ENCODE data around the gene MITF. TPM values are rescaled to one million over a fixed set of nuclear protein-coding genes. Genes with fewer than 3 reads are reported as not detected.

The MITF gene
- total RNA-seq, 4 donors from 2014 or later: 71.1 to 139 (median 109) TPM

DNA sequence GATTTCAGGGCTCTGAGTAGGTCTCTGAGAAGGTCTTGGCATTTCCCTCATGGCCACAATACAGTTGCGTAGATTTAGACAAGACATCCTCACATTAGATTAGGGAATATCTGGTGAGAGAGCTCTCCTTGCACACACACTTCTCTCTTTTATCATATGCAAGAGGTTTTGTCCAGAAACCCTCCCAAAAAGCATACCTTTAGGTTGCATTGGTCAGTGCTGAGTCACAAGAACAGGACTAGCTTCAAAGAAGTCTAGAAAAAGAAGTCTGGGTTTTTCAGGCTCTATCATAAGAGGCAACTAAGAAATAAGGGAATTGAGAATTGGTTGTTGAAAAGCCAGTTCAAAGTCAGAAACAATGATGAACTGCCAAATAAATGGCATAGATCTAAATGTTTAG lies 40.1 kb upstream of the MITF start:
- intact Hi-C loops (cut with DNase I; ENCODE audit: low total_unique reads): no loop called here
- in situ Hi-C loops (cut with MboI; ENCODE audit: low sequenced_read_pairs in 4 of 4): loop anchor here in 2 of 4 donors (10.0 to 25.0 kb wide), 3 partner anchors 96 to 256 kb away; no protein-coding TSS in a partner anchor
- no peak overlapping the region for H3K4me3 ChIP-seq

GRCh38 chr3:69700949-69701348 lies 38.3 kb upstream of the MITF start:
- Histone ChIP-seq H3K4me3 (no peak overlapping the region), H3K36me3 (no peaks in the 10 kb centered on the region), H3K9me3 (peaks cover 0 to 3% (median 0%) of the 10 kb centered on the region in 3 donors), H3K27ac (no peak overlapping the region), H3K4me1 (peaks cover 0 to 1% of the 10 kb centered on the region in 2 donors), H3K27me3 (no peaks in the 10 kb centered on the region)
- in situ Hi-C loops (cut with MboI; ENCODE audit: low sequenced_read_pairs in 4 of 4): no loop called here
- ATAC-seq: no peak
- intact Hi-C loops (cut with DNase I; ENCODE audit: low total_unique reads): no loop called here
- TF ChIP-seq POLR2A (IDR thresholded peaks at IDR 0.05) (no peak), CTCF (IDR thresholded peaks at IDR 0.05 in 4 of 5, conservative IDR thresholded peaks at IDR 0.05 in 1 of 5) (no peak)
- no peak for DNase-seq

More for the DNA sequence above, 40.1 kb upstream of the MITF start:
- no peaks in the 10 kb centered on the region for H3K36me3 ChIP-seq
- TF ChIP-seq POLR2A (IDR thresholded peaks at IDR 0.05) (no peak), CTCF (IDR thresholded peaks at IDR 0.05 in 4 of 5, conservative IDR thresholded peaks at IDR 0.05 in 1 of 5) (no peak)
- H3K27ac ChIP-seq: no peak overlapping the region
- no peaks in the 10 kb centered on the region for H3K27me3 ChIP-seq
- ATAC-seq (no peak), DNase-seq (no peak)
- peaks cover 0 to 8% of the 10 kb centered on the region in 2 donors for H3K4me1 ChIP-seq
- H3K9me3 ChIP-seq: peaks cover 0 to 3% (median 0%) of the 10 kb centered on the region in 3 donors

GRCh38 chr3:69710153-69710977 lies 28.9 kb upstream of the MITF start:
- Histone ChIP-seq H3K27ac (no peak overlapping the region), H3K4me1 (no peaks in the 10 kb centered on the region), H3K4me3 (no peak overlapping the region), H3K9me3 (no peaks in the 10 kb centered on the region), H3K27me3 (no peaks in the 10 kb centered on the region), H3K36me3 (no peaks in the 10 kb centered on the region)
- TF ChIP-seq POLR2A (IDR thresholded peaks at IDR 0.05) (no peak), CTCF (IDR thresholded peaks at IDR 0.05 in 4 of 5, conservative IDR thresholded peaks at IDR 0.05 in 1 of 5) (no peak)
- DNase-seq: no peak
- intact Hi-C loops (cut with DNase I; ENCODE audit: low total_unique reads) (no loop called here), in situ Hi-C loops (cut with MboI; ENCODE audit: low sequenced_read_pairs in 4 of 4) (no loop called here)
- ATAC-seq: no peak

GRCh38 chr3:69712269-69712668 lies 27.0 kb upstream of the MITF start:
- intact Hi-C loops (cut with DNase I; ENCODE audit: low total_unique reads): no loop called here
- Histone ChIP-seq H3K27me3 (no peaks in the 10 kb centered on the region), H3K36me3 (no peaks in the 10 kb centered on the region), H3K4me3 (no peak overlapping the region), H3K4me1 (peaks cover 5 to 7% of the 10 kb centered on the region in 2 donors), H3K9me3 (no peaks in the 10 kb centered on the region), H3K27ac (no peak overlapping the region)
- TF ChIP-seq POLR2A (IDR thresholded peaks at IDR 0.05) (no peak), CTCF (IDR thresholded peaks at IDR 0.05 in 4 of 5, conservative IDR thresholded peaks at IDR 0.05 in 1 of 5) (no peak)
- DNase-seq: no peak
- in situ Hi-C loops (cut with MboI; ENCODE audit: low sequenced_read_pairs in 4 of 4): no loop called here
- ATAC-seq: peak in 1 of 2 donors; percentile 61

Measured in gastrocnemius medialis (tissue), 4 donors.